GM19099 (cell line): ENCODE data around the gene DLST.

ENCODE experiments used
- POLR2A ChIP-seq: IDR thresholded peaks from 3 replicates; pipeline ENCODE4 v1.6.1; 2011; ENCODE audit warnings: low read depth; ENCODE audit not compliant: insufficient read length; ENCODE audit errors: extremely low read depth

The DLST gene

DNA sequence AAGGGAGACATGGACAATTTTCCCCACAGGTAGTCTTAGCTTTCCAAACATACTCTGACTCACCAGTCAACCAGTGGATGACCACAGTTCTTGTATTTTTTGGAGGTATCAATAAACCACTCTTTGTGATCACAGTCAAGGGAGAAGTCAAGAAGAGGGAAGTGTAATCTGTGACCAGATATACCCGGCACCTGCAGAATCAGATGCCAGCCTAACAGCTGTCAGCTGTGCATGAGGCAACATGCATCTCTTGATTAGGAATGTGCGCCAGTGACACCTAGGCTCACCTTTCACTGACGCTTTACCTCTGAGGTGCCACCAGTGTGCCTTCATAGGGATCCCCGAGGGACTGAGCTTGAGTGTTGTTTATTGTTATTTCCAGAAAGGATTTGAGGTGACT lies 25.8 kb upstream of the DLST start:
- no peak for TF ChIP-seq POLR2A

DNA sequence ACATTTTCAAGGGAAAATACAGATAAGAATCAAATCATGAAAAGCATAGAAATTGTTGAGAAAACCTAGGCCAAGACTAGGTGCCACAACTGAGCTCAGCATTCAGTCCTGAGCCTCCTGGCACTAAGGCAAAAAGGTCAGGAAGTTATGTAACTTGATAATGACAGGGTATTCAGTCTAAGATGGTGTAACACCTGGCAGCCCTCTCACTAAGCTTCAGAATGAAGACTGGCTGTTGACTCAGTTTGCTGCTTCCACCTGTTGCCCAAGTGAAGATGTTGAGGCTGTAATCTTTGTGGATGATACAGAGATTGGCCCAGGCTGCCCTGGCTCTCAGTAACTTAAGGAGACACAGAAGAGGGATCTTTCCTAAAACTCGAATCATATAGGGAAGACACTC lies 25.4 kb upstream of the DLST start:
- no peak for TF ChIP-seq POLR2A

DNA sequence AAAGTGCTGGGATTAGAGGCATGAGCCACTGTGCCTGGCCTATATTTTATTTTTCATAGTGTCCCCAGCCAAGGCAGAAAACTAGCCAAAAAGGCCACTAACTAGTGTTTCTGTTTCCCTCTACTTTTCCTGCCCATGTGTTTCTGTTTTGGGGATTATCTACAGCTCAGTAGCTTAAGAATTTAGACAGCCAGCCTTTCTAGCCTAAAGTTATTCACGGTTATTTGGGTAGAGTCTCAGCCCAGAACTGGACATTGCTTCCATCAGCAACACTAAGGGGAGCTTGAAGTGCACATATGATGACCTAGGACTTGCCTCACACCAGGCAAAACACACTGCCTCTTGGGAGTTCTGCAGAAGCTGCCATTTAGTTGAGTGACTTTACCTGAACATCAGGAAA lies 23.7 kb upstream of the DLST start:
- no peak for TF ChIP-seq POLR2A

DNA sequence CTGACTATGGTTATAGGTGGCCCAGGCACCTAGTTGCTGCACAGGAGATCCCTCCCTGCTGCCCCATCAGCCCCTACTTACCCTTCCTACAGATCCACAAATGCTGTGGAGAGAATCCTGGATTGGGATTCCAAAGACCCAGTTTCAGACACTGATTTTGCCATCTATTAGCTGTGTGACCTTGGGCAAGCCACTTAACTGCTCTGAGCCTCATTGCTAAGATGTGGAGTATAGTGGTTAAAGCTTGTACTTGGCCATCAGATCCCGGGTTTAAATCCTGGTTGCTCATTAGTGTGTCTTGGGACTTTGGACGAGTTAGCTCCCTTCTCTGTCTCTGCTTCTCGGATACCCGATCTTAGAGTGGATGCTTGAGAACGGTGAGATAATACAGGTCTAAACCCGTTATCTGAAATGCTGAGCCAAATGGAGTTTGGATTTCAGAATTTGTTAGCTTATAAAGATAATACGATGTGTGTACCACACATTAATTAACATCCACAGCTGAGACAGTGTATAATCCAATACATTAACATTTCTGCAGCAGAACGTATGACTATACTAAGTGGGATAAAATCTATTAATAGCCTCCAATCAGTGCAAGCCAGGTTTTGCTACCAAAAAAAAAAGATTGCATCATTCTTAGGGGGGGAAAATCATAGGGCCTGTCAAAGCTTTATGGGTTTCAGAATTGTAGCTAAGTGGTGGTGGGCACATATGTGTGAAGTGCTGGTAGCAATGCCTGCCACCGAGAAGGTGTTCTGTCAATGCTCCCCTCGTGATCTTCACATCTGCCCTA lies 21.8 kb upstream of the DLST start:
- no peak for TF ChIP-seq POLR2A

DNA sequence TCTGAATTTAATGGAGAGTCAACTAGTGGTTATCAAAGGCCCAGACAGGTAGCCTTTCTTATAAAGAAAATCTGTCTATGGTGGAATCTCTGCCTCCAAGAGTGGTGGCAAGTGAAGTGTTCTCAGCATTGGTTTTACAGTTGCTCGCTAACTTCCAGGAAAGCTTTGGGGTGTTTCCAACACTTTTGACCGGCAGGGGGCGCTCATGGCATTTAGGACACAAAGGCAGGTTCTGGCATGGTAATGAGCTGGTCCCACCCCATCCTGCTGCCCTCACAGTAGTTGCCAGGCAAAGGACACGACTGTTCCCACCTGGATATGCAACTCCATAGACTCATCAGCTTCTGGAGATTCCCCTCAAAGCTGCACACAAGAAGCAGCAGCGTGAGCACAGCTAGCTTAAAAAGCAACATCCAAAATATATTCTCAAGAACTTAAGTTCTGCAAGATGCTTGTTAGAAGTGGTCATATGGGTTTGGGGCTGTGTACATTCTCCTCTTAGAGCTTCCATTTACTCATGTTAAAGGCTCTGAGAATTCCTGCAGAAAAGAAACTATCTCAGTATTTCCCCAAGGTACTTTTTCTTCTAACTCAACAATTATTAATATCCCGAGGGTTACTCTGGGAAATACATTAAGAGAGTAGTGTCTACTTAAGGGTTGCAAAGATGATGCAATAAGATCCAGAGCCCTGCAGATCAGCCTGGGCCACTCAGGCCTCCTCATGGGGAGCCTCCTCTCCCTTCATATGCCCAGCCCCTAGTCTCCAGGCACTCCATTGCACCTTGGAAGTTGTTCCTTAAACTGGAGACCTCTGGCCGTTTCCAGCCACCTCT lies 20.6 kb upstream of the DLST start:
- no peak for TF ChIP-seq POLR2A

DNA sequence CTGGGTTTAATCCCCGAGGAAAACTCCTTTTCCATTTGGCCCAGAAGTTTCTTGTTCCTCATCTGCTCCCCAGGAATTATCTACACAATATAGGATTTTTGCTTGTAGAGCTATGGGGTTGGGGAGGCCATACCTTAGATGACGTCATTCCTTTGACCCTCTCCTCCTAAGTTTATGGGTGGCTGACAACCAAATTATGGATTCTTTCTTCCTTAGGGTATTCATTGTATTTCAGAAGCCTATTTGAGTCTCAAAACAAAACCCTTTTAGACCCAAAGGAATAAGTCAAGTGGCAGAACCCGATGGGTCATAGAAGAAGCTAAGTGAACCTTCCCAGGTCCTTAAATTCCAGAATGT lies 20.0 kb upstream of the DLST start:
- TF ChIP-seq POLR2A, result no peak

DNA sequence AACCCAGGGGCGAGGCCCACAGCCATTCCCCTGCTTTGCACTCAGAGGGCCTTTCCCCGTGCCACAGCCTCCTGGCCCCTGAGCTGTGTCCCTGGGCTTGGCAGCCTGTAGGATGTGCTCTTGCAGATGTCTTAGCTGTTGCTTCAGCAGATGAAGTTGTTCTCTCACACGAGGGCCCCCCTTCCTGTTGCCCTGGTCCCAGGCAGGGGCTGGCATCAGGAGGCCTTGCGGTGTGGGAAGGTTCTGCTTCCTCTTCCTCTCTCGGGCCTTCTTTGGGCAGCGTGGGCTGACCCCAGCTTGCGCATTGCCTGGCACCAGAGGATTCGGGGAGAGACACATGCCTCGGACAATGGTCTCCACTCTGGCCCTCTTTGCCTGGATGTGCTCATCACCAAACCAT lies 18.4 kb upstream of the DLST start:
- no peak for TF ChIP-seq POLR2A

DNA sequence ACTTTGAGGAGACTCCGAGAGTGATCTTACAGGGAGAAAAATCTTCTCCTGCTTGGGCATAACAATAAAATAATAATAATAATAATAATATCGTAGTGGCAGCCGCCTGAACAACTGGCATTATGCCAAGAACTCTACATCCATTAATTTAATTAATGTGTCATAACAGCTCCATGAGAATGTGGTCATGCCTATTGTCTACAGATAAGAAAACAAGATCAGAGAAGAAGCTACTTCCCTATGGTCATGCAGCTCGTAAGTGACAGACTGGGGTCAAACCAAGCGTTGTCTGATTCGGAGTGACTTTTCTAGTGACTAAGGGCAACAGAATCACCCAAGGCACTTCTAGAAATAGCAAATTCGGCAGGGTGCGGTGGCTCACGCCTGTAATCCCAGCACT lies 17.5 kb upstream of the DLST start:
- TF ChIP-seq POLR2A, result no peak

DNA sequence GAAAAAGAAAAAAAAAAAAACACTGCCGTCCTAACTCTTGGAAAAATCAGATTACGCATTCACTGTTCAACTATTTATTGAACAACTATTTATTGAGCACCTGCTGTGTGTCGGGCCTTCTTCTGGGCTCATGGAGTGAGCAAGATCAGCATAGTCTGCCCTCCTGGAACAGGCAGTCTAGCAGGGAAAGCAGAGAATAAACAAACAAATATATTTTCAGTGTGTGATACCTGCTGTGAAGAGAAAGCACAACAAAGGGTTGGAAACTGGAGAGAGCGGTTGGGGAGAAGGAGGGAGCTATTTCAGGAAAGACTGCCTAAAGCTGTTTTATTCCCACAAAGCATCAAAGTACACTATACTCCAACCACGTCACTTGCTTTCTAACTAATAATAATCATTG lies 16.6 kb upstream of the DLST start:
- no peak for TF ChIP-seq POLR2A

DNA sequence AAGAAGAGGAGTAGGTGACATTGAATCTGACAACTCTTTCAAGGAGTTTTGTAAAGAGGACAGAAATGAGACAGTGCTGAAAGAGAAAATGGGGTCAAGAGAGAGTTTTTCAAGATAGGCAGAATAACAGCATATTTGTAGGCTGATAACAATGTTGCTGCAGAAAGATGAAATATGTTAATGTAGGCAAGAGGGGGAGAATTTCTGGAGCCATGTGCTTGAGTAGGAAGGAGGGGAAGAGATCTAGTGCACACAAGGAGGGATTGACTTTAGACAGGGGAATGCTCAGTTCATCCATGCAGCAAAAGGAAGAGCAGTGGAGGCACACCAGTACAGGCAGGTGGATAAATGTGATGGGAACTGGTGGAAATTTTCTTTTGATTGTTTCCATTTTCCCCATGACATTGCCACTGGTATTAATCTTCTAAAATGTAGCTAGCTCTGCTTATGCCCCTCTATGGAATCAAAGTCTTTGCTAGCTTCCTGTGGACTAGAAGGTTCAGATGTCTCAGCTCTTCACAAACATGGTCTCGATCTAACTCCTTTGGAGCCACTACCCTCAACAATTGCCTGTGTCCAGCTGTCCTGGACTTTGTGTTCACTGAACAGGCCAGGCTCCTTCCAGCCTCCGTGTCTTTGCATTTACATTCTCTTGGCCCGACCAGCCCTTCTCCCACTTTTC lies 14.9 kb upstream of the DLST start:
- TF ChIP-seq POLR2A, result no peak

DNA sequence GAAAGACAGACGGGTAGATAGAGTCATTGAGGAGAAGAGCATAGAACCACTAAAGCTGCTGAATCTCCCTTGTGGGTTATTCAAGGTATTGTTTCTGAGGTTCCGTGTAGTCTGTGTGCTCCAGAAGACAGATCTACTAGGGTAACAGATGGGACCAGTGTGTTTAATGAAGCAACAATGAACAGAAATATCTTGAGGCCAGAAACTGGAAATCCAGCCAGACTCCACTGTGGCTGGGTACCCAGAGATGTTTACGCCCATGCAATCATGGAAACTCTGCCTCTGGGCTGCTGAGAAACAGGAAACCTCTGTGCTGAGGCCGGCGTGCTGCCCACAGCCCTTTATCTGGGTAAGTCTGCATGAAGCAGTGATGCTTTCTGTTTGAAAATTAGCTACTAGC lies 14.0 kb upstream of the DLST start:
- no peak for TF ChIP-seq POLR2A

DNA sequence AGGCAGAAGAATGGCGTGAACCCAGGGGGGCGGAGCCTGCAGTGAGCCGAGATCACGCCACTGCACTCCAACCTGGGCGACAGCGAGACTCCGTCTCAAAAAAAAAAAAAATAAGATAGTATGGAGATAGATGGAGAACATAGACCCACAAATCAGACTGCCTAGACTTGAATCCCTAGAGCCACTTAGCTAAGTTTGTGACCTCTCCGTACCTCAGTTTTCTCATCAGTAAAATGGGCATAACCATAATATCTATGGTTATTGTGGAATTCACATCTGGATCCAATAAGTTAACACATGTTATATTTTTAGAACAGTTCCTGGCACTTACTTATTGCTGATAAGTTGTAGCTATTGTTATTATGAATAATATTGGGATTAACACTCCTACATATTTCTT lies 13.0 kb upstream of the DLST start:
- TF ChIP-seq POLR2A, result no peak

DNA sequence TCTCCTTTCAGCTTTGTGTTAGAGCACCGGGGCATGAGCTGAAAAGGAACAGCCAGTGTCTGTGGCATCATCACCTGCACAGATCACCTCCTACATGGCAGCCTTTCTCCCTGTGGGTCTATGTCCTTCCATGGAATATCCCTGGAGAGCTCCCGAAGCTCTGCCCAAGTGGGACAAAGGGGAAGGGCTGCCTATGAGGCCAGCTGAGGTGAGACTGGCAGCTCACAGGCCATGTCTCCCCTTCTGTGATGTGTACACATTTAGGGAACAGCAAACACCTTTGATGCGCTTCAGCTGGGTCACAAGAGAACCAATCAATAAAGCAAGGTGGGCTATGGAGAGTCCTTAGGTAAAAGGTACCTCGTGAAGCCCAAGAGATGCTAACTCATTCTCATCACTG lies 9.9 kb upstream of the DLST start:
- no peak for TF ChIP-seq POLR2A

DNA sequence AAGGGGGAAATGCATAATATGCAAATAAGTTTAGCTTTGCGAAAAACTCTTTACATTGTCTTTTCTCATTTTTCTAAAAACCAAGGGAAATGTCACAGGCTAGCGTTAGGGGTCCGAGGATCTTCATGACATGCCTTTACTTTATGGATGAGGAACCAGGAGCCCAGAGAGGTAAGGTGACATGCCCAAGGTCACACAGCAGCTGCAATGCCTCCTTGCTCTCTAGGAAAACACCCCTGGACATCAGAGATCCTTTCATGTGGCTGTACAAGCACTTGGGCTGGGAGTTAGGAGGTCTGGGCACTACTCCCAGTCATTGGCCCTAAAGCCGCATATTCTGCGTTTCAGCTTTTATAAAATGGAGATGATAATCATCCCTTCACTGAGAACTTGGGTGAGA lies 6.5 kb upstream of the DLST start:
- TF ChIP-seq POLR2A, result no peak

DNA sequence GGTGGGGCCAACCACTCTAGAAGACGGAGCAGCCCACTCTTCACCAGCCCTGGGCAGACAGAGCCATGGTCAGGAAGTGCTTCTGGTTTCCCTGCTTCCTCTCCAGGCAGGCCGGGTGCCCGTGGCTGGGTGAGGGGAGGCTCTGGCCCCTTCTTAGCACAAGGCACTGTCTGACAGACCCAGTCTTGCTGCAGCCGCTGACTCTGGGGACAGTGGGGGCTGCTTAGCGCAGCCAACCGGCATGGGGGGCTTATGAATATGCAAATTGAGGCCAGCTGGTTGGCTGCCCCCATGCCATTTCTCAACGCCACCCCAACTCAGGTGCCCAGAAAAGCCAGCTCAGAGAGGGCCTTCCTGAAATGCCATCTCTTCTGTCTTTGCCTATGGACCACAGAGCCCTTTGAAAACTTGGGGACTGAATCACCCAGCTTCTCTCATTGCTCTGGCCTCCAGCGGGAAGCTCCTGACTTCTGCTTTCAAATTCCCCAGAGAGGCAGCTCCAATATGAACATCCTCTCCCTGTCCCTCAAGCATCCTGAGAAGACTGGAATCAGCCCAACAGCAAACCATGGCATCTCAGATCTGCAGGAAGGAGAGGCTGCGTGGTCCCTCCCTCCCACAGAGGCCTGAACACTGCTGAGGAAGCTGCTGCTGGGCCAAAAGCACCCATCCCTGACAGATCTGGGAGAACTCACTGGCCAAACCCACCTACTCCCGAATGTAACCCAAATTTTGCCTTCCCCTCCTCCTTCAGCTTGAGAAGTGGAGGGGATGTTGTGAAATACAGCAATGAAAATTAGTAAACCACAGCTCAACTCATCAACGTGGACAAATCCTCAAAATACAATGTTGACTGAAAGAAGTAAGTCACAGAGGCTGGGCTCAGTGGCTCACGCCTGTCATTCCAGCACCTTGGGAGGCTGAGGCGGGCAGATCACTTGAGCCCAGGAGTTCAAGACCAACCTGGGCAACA lies 5.5 kb upstream of the DLST start, which contains the start of gene PROX2:
Gene PROX2, minus strand, starts transcription at position 205 of the 973 bp plus-strand sequence. CDS start 12,311 bp downstream, outside the sequence.
- peak; percentile 21 for TF ChIP-seq POLR2A
